Astrocyte of the cerebellum (primary cell): Measurements from ENCODE around the gene PATZ1.
A peak's percentile ranks its signal among the peaks of the same experiment; 100 is the strongest.

Experiments used
- DNase-seq: peaks from one replicate; pipeline ENCODE4 v3.0.0-alpha.2; 2011; ENCODE audit warnings: low read depth
- H3K4me3 ChIP-seq: 2 replicates; pipeline ENCODE4 v1.5.1; 2011; ENCODE audit warnings: mild to moderate bottlenecking, low read depth, low read length, moderate library complexity
- CTCF ChIP-seq: IDR thresholded peaks from 2 replicates; pipeline ENCODE4 v1.5.1; 2012; ENCODE audit warnings: low read length, low read depth, moderate library complexity, mild to moderate bottlenecking; ENCODE audit errors: missing control alignments
- in situ Hi-C: cut with HindIII; loops from 2 replicates; pipeline ENCODE4 v1.10.0; 2017; ENCODE audit warnings: low sequenced_read_pairs

Gene PATZ1

GRCh38 chr22:31300896-31301295 lies 45.2 kb downstream of the PATZ1 start:
- TF ChIP-seq CTCF: no peak
- DNase-seq: no peak
- no peak overlapping the region for H3K4me3 ChIP-seq
- in situ Hi-C loops: no loop called here

GRCh38 chr22:31295831-31296657 lies 50.1 kb downstream of the PATZ1 start:
- in situ Hi-C loops: no loop called here
- no peak for DNase-seq
- no peak for TF ChIP-seq CTCF
- H3K4me3 ChIP-seq: no peak overlapping the region

DNA sequence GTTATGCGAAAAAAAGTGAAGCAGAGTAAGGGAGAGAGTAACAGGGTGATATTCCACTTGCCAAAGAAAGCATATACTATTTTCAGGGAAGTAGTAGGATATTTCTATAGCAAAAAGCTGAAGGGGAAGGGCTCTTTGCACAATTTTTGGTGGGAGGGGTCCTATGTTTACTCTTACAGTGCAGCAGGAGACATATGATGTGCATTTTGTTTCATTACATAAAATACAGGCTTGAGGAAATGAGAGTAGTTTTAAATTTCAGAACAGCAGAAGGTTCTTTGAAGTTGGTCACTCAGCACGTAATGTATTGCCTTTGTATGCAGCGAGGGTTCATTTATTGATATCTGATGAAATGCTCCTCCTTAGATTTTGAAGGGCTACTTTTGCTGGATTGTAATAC lies 50.8 kb downstream of the PATZ1 start:
- in situ Hi-C loops: no loop called here

DNA sequence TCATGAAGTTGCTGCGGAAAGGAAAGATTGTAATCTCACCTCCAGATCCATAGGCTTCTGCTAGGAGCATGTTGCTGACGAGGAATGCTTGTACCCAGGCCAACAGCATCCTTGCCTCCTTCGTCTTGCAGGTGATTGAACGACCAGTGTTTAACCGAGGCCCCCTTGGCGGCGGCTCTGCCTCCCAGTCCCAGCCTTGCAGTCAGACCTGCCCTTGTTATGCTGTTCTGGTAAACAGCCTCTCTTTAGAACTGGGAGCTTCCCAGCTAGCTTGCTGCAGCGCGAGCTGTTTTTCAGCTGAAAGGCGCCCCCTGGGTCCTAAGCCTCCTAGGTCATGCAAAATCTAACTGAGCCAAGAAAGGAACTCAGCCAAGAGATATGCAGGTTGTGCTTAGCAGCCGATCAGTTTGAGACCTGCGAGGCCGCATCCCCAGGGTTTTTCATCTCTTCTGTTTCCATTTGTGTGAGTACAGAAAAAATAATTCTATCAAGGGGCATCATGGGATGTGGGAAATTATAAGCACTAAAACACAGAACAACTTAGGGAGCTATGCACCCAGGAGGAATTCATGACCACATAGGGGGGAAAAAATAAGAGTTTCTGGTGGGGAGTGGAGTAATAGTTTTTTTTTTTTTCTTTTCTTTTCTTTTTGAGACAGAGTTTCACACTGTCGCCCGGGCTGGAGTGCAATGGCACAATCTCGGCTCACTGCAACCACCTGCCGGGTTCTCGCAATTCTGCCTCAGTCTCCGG lies 53.7 kb downstream of the PATZ1 start, which contains the start of gene PIK3IP1:
TSS of gene PIK3IP1 (minus strand) at position 253 of the 754 bp plus-strand sequence. CDS start at position 109, 144 bp downstream.
- peak within 1 kb of the TSS; percentile 49 for H3K4me3 ChIP-seq
- in situ Hi-C loops: no loop called here
- TF ChIP-seq CTCF: peak; percentile 52
- peak; percentile 69 for DNase-seq

More for the DNA sequence above, 50.8 kb downstream of the PATZ1 start:
- H3K4me3 ChIP-seq: no peak overlapping the region
- no peak for TF ChIP-seq CTCF
- DNase-seq: no peak

GRCh38 chr22:31291481-31292235 lies 54.5 kb downstream of the PATZ1 start:
- H3K4me3 ChIP-seq: peak overlapping the region; percentile 49
- DNase-seq: no peak
- no peak for TF ChIP-seq CTCF
- in situ Hi-C loops: no loop called here
